GM10847 (cell line): Measurements from ENCODE around the gene PKNOX2.

Experiments
- POLR2A ChIP-seq: IDR thresholded peaks from 2 replicates; pipeline ENCODE4 v1.6.1; 2011; ENCODE audit not compliant: insufficient read length; ENCODE audit errors: extremely low read depth

Gene PKNOX2

DNA sequence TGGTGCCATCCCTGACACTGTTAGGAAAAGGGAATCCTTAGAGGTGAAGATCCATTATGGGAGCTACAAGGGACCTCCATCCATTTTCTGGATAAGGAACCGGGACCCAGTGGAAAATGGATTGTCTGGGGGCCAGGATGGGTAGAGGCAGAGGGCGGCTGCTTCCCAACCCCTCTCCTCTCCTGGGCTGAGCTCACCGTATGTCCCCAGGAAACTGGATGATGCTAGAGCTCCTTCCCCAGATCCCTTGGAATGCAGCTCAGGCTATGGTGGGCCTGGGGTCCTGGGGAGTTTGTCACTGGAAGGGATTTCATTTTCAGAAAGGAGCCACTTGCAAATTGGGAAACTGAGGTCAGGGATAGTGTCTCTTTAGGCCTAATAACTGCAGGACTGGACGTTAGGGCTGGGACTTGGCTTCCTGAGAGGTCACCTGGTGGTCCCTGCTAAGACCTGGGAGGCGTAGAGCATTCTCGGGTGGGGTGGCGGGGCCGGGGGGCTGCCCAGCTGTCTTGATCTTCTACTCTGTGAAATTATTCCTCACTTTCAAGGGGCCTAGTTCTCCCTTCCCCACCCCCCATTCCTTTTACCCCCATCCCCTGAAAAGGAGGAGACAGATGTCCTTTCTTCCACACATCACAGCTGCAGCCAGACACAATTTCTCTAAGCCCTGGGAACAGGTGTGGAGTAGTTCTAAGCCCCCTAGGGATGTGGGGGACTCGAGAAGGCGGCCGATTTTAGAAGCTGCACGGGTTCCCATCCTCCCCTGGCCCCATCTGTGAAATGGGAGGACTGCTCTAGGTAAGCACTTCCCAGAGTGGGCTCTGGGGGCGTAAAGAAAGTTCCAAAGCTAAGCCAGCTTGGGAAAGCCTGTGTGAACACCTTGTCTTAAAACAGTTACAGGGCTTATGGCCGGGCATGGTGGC lies 99.8 kb downstream of the PKNOX2 start:
- no peak for TF ChIP-seq POLR2A

GRCh38 chr11:125267548-125267947 lies 103.0 kb downstream of the PKNOX2 start:
- no peak for TF ChIP-seq POLR2A

GRCh38 chr11:125268611-125269010 lies 104.1 kb downstream of the PKNOX2 start:
- TF ChIP-seq POLR2A: no peak

DNA sequence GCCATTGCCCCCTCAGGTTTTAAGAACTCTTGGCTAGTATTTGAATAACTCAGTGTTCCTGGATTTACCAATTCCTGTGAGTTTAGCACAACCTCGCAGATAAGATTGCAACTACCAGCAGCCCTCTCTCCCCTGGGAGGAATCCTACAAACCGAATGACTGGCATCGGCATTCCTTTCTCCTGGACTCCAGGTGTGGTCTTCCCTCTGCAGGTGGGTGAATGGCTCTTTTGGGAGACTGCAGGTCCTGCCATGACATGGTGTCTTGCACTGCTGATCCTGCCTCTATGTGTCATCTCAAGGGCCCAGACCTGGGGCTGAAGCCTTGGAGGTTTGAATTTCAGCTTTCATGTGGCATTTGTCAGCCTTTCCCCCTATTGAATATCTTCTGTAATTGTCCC lies 105.6 kb downstream of the PKNOX2 start:
- TF ChIP-seq POLR2A: no peak

DNA sequence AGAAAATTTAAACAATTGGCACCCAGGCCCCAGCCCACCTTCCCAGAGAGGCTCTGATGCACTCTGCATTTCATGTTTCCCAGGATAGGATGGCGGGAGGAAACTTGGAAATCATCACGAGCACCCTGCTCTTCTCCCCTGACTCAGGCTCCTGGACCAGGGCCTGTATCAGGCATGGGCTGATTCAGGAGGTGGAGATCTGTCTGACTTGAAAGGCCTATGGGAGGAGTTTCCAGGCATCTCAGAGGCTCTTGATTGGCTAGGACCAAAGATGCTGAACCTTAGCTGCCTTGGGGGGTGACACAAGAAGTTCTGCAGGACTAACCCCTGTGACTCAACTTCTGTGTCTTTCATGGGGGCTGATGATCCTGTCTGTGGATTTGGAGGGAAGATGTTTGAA lies 106.2 kb downstream of the PKNOX2 start:
- no peak for TF ChIP-seq POLR2A

- TF ChIP-seq POLR2A: no peak
Measured at GRCh38 chr11:125271483-125272091, 107.0 kb downstream of the PKNOX2 start.

DNA sequence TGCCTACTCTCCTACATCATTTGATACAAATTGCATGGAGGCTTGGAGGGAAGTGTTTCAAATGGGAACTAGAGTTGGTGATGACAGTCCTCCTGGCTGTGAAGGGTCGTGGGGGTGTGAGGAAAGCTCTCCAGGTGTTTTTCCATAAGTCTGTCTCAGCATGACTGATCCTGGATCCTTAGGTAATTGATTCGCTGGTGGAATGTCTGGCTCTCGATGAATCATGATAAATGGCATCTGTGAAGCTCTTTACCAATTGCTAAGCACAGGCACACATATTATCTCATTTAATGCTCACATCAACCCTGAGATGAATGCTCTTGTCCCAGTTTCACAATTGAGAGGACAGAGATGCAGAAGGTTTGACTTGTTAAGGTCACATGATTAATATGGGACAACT lies 107.5 kb downstream of the PKNOX2 start:
- no peak for TF ChIP-seq POLR2A

GRCh38 chr11:125272821-125273220 lies 108.3 kb downstream of the PKNOX2 start:
- no peak for TF ChIP-seq POLR2A

DNA sequence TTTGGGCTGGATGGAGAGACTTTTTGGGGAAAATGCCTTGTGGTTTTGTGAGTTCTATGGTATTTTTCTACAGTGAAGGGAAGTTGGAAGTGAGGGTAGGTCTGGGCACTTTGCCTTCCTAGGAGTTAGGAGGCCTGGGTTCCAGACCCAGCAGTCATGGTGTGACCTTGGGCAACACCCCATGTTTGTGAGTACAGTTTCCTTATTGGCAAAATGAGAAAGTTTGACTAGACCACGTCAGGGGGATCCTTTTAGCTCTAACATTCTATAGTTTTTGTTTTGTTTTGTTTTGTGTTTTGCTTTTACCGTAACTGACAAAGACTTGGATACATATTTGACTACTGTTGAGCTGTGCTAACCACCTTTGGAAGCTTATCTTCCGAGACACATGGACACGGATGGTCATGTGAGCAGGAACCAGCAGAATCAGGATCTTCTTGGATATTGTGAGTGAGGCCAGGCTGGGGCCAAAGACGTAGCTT lies 109.0 kb downstream of the PKNOX2 start:
- no peak for TF ChIP-seq POLR2A

DNA sequence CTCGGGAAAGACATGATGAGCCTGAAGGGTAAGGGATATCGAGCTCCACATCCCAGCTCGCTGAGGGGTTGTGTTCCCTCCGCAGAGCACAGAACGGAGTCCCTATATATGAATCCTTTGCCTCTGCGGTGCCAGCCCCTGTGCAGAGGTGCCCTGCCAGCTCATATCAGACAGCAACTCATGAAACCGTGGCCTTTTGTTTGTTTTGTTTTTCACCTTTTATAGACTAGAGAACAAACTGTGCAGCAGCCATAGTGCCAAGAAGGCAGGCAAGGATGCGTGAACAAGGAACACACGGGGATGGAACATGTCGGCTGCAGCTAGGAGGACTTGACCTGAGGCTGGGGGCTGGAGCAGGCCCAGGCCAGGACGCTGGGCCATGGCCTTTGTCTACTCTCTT lies 109.8 kb downstream of the PKNOX2 start:
- no peak for TF ChIP-seq POLR2A

GRCh38 chr11:125274774-125275173 lies 110.2 kb downstream of the PKNOX2 start:
- no peak for TF ChIP-seq POLR2A

- no peak for TF ChIP-seq POLR2A
Measured at GRCh38 chr11:125275905-125276618, 111.5 kb downstream of the PKNOX2 start.

GRCh38 chr11:125276619-125276976 lies 112.0 kb downstream of the PKNOX2 start:
- TF ChIP-seq POLR2A: no peak

- no peak for TF ChIP-seq POLR2A
Measured at GRCh38 chr11:125279676-125280418, 115.3 kb downstream of the PKNOX2 start.

DNA sequence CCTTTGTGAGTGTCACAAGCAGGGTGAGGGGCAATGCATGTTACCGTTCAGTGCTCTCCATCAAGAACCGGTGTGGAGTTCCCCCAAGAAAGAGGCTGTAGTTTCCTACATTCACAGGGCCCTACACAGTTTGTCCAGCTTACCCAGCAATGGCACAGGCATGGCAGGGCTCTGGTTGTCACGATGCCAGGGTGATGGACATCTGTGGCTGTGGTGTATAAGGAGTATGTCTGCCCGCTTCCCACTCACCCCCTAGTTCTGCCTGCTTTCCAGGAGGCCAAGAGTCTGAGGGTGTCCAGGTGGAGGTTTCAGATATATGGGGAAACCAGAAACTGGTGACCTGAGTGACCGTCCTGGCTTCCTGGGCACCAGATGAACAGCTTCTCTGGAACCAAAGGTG lies 116.1 kb downstream of the PKNOX2 start:
- TF ChIP-seq POLR2A: no peak
